Fibroblast of mammary gland (primary cell): ENCODE measurements around the gene HMOX2.

Experiments
- DNase-seq: peaks from one replicate; pipeline ENCODE4 v3.0.0-alpha.2; 2010; ENCODE audit warnings: low read depth
- H3K4me3 ChIP-seq: 2 replicates; pipeline ENCODE4 v1.5.1; 2011; ENCODE audit warnings: low read depth, mild to moderate bottlenecking, low read length, moderate library complexity; ENCODE audit not compliant: control insufficient read depth
- CTCF ChIP-seq: conservative IDR thresholded peaks from 2 replicates; pipeline ENCODE4 v1.5.1; 2011; ENCODE audit warnings: low read depth, low read length, inconsistent platforms; ENCODE audit not compliant: control insufficient read depth, insufficient read depth

HMOX2 gene

GRCh38 chr16:4506450-4506849, 30.3 kb downstream of the HMOX2 start:
- TF ChIP-seq CTCF, result peak; percentile 95
- peak; percentile 85 for DNase-seq

GRCh38 chr16:4507588-4508345, 31.6 kb downstream of the HMOX2 start:
- no peak for TF ChIP-seq CTCF
- no peak overlapping the region for H3K4me3 ChIP-seq
- DNase-seq, result no peak

More at GRCh38 chr16:4506450-4506849, 30.3 kb downstream of the HMOX2 start:
- H3K4me3 ChIP-seq, result no peak overlapping the region

GRCh38 chr16:4508806-4509205, 32.6 kb downstream of the HMOX2 start:
- no peak overlapping the region for H3K4me3 ChIP-seq
- no peak for TF ChIP-seq CTCF
- no peak for DNase-seq

GRCh38 chr16:4509420-4509819, 33.2 kb downstream of the HMOX2 start:
- H3K4me3 ChIP-seq, result no peak overlapping the region
- TF ChIP-seq CTCF, result no peak
- DNase-seq, result no peak

GRCh38 chr16:4510131-4510530, 33.9 kb downstream of the HMOX2 start:
- no peak overlapping the region for H3K4me3 ChIP-seq
- DNase-seq, result no peak
- TF ChIP-seq CTCF, result no peak

GRCh38 chr16:4510747-4511426, 34.7 kb downstream of the HMOX2 start:
- no peak for TF ChIP-seq CTCF
- no peak overlapping the region for H3K4me3 ChIP-seq
- no peak for DNase-seq
